Stimulated activated CD8-positive, alpha-beta memory T cell treated with anti-CD3 and anti-CD28 coated beads, Interleukin-15, amount 100 ng/mL, for 48 hours (primary cell): Measurements from ENCODE around the gene NPDC1.

Source experiments
- DNase-seq, 2 donors: peaks; one replicate each; pipeline ENCODE4 v3.0.0-alpha.2; 2020; ENCODE audit warnings: low read depth in 2 of 2

The NPDC1 gene

GRCh38 chr9:136995362-136995761 lies 50.6 kb downstream of the NPDC1 start:
- no peak for DNase-seq

- DNase-seq: no peak
Measured at GRCh38 chr9:136994888-136995230, 51.1 kb downstream of the NPDC1 start.

GRCh38 chr9:136994180-136994887 lies 51.6 kb downstream of the NPDC1 start:
- DNase-seq: no peak

- DNase-seq: no peak
Measured at GRCh38 chr9:136992819-136993369, 53.1 kb downstream of the NPDC1 start.

GRCh38 chr9:136991993-136992818 lies 53.8 kb downstream of the NPDC1 start, which contains the start of gene PAXX:
Gene PAXX, plus strand, starts transcription at chr9:136992422. Its CDS starts 22 bp downstream, at chr9:136992444.
- DNase-seq: peak; percentile 91

GRCh38 chr9:136990242-136990911 lies 55.6 kb downstream of the NPDC1 start:
- DNase-seq: no peak
